Activated CD8-positive, alpha-beta T cell treated with anti-CD3 and anti-CD28 coated beads for 36 hours (primary cell): ENCODE data around the gene CLDN4. TPM values are rescaled to one million over a fixed set of nuclear protein-coding genes. Genes with fewer than 3 reads are reported as not detected.

ENCODE experiments used
- ATAC-seq: fragments of 200-7000 bp; cut with Tn5 transposase; one replicate; pipeline ENCODE4 v1.10.0; 2021; ENCODE audit warnings: mild to moderate bottlenecking, moderate library complexity
- CTCF ChIA-PET: fragments of 350-600 bp; sonication (Branson Sonifier 250); formaldehyde crosslinking; loops from one replicate; lab custom pipeline; 2021; ENCODE audit warnings: antibody characterized with exemption; lab: Charles Lee
- POLR2A ChIA-PET: fragments of 350-600 bp; sonication (Branson Sonifier 250); formaldehyde crosslinking; loops from one replicate; lab custom pipeline; 2021; ENCODE audit warnings: antibody characterized with exemption; lab: Charles Lee
- DNase-seq: peaks from one replicate; pipeline ENCODE4 v3.0.0-alpha.2; 2020
- H3K27ac Mint-ChIP-seq: one replicate; pipeline ENCODE4 v1.8.0; 2021; ENCODE audit warnings: mild to moderate bottlenecking, mixed read lengths
- H3K27me3 Mint-ChIP-seq: one replicate; pipeline ENCODE4 v1.8.0; 2021; ENCODE audit warnings: mixed read lengths
- H3K36me3 Mint-ChIP-seq: one replicate; pipeline ENCODE4 v1.8.0; 2021; ENCODE audit warnings: low read depth, mixed read lengths
- H3K4me1 Mint-ChIP-seq: one replicate; pipeline ENCODE4 v1.8.0; 2021; ENCODE audit warnings: low read depth, mixed read lengths
- H3K4me3 Mint-ChIP-seq: one replicate; pipeline ENCODE4 v1.8.0; 2021; ENCODE audit warnings: mild to moderate bottlenecking, moderate library complexity, mixed read lengths
- H3K9me3 Mint-ChIP-seq: one replicate; pipeline ENCODE4 v1.8.0; 2021; ENCODE audit warnings: mixed read lengths
- CTCF ChIP-seq: fragments of 200-600 bp; IDR thresholded peaks from one replicate; pipeline ENCODE4 v1.8.0; 2022; ENCODE audit warnings: antibody characterized with exemption, mild to moderate bottlenecking
- intact Hi-C: fragments of 100-400 bp; cut with micrococcal nuclease; formaldehyde crosslinking; loops from one replicate; pipeline ENCODE4 v1.10.0; 2022
- total RNA-seq, 2 experiments: library from RNA; stranded (reverse); gene quantifications; one replicate each; pipeline ENCODE4 v1.2.3, GENCODE V29; 2021

CLDN4 gene
- total RNA-seq, 2 experiments from 2014 or later = 0.20 to 0.72 TPM

GRCh38 chr7:73839743-73840714 lies 9.2 kb downstream of the CLDN4 start:
- no peaks in the 10 kb centered on the region for H3K9me3 Mint-ChIP-seq
- POLR2A ChIA-PET = no interaction called here
- H3K27ac Mint-ChIP-seq = no peak overlapping the region
- intact Hi-C loops = no loop called here
- H3K27me3 Mint-ChIP-seq = peaks cover 2% of the 10 kb centered on the region
- no peak overlapping the region for H3K4me3 Mint-ChIP-seq
- ATAC-seq = no peak
- no peak for TF ChIP-seq CTCF
- H3K36me3 Mint-ChIP-seq = no peaks in the 10 kb centered on the region
- H3K4me1 Mint-ChIP-seq = peaks cover 11% of the 10 kb centered on the region
- DNase-seq = no peak
- CTCF ChIA-PET = no interaction called here

GRCh38 chr7:73840715-73841379 lies 10.1 kb downstream of the CLDN4 start:
- ChIA-PET CTCF (interaction anchor here (4.5 kb wide), 1 partner anchor 14 kb away, joined by 27 read pairs; no protein-coding TSS in a partner anchor), POLR2A (interaction anchor here (1.3 kb wide), 1 partner anchor 13 kb away, joined by 4 read pairs; no protein-coding TSS in a partner anchor)
- ATAC-seq = no peak
- TF ChIP-seq CTCF = no peak
- H3K4me1 Mint-ChIP-seq = peaks cover 11% of the 10 kb centered on the region
- H3K27ac Mint-ChIP-seq = no peak overlapping the region
- intact Hi-C loops = no loop called here
- peaks cover 2% of the 10 kb centered on the region for H3K27me3 Mint-ChIP-seq
- no peaks in the 10 kb centered on the region for H3K36me3 Mint-ChIP-seq
- H3K4me3 Mint-ChIP-seq = no peak overlapping the region
- H3K9me3 Mint-ChIP-seq = no peaks in the 10 kb centered on the region
- no peak for DNase-seq

- H3K4me3 Mint-ChIP-seq = peak overlapping the region; percentile 69
- POLR2A ChIA-PET = interaction anchor here (1.3 kb wide), 1 partner anchor 14 kb away, joined by 4 read pairs; no protein-coding TSS in a partner anchor
- CTCF ChIA-PET = interaction anchor here (0.7 to 4.5 kb wide), 4 partner anchors 9 to 107 kb away, joined by 3 to 27 read pairs (median 4); no protein-coding TSS in a partner anchor
- intact Hi-C loops = no loop called here
- H3K36me3 Mint-ChIP-seq = no peaks in the 10 kb centered on the region
- peaks cover 2% of the 10 kb centered on the region for H3K27me3 Mint-ChIP-seq
- H3K9me3 Mint-ChIP-seq = no peaks in the 10 kb centered on the region
- no peak for TF ChIP-seq CTCF
- DNase-seq = peak; percentile 25
- H3K4me1 Mint-ChIP-seq = peaks cover 11% of the 10 kb centered on the region
- ATAC-seq = no peak
- H3K27ac Mint-ChIP-seq = peak overlapping the region; percentile 55
Measured at GRCh38 chr7:73841689-73842066, 10.9 kb downstream of the CLDN4 start.

- peaks cover 11% of the 10 kb centered on the region for H3K4me1 Mint-ChIP-seq
- TF ChIP-seq CTCF = no peak
- H3K9me3 Mint-ChIP-seq = no peaks in the 10 kb centered on the region
- DNase-seq (peak; percentile 96), ATAC-seq (peak; percentile 99)
- H3K27me3 Mint-ChIP-seq = peaks cover 2% of the 10 kb centered on the region
- POLR2A ChIA-PET = no interaction called here
- peak within 1 kb of the TSS; percentile 71 for H3K4me3 Mint-ChIP-seq
- H3K36me3 Mint-ChIP-seq = no peaks in the 10 kb centered on the region
- peak within 1 kb of the TSS; percentile 55 for H3K27ac Mint-ChIP-seq
- CTCF ChIA-PET = interaction anchor here (0.7 to 4.5 kb wide), 5 partner anchors 9 to 185 kb away, joined by 3 to 27 read pairs (median 5); no protein-coding TSS in a partner anchor
- intact Hi-C loops = no loop called here
Measured at GRCh38 chr7:73842067-73842976, 11.5 kb downstream of the CLDN4 start, which contains the start of gene METTL27. Gene METTL27, minus strand, starts transcription at chr7:73842516. Its CDS starts 376 bp downstream, at chr7:73842140.
